PC-9 (cell line): ENCODE results near the gene MC4R.

Experiments used
- EZH2 ChIP-seq: fragments of 200-600 bp; sonication (generic); IDR thresholded peaks from 2 replicates; pipeline ENCODE4 v1.8.0; 2017; ENCODE audit warnings: antibody characterized with exemption, low read depth
- TF ChIP-seq, protein P1 (sequence below): fragments of 200-600 bp; sonication (generic); conservative IDR thresholded peaks from 2 replicates; pipeline ENCODE4 v1.6.1; 2017; ENCODE audit warnings: mixed run types, antibody characterized with exemption, mild to moderate bottlenecking, moderate library complexity

DNA sequence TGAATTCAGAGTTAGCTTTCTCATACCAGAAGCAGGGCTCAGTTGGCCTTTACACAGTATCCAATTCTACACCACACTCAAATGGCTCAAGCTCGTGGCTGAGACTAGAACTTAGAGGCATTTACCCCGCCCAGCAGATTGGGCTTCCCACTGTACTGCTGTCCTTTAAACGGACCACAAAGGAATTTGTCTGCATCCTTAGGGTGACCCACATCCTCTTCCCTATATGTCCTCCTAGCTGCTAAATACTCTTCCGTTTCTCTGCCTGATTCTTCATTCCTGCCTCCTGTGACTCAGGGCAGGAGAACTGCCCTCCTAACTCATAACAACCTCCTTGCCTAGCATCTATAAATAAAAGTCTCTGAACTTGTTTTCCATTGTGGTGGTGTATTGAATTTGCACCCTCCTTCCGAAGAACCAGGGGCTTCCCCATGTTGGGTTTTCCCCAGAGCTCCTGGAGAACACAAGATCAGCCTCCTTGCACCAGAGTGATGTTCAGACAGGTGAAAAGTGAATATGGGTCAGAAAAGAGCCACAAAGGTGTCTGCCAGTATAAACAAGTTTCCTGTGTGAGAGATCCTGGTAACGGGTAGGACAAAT is 32.0 kb upstream of the MC4R start:
- TF ChIP-seq, protein P1, sequence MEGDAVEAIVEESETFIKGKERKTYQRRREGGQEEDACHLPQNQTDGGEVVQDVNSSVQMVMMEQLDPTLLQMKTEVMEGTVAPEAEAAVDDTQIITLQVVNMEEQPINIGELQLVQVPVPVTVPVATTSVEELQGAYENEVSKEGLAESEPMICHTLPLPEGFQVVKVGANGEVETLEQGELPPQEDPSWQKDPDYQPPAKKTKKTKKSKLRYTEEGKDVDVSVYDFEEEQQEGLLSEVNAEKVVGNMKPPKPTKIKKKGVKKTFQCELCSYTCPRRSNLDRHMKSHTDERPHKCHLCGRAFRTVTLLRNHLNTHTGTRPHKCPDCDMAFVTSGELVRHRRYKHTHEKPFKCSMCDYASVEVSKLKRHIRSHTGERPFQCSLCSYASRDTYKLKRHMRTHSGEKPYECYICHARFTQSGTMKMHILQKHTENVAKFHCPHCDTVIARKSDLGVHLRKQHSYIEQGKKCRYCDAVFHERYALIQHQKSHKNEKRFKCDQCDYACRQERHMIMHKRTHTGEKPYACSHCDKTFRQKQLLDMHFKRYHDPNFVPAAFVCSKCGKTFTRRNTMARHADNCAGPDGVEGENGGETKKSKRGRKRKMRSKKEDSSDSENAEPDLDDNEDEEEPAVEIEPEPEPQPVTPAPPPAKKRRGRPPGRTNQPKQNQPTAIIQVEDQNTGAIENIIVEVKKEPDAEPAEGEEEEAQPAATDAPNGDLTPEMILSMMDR, result no peak
- TF ChIP-seq EZH2, result no peak
